Panc1 (cell line): ENCODE data around the gene SUGP1. TPM values are rescaled to one million over a fixed set of nuclear protein-coding genes. Genes with fewer than 3 reads are reported as not detected.

ENCODE experiments used
- ATAC-seq: fragments of 200-7000 bp; cut with Tn5 transposase; 2 replicates; pipeline ENCODE4 v1.9.1; 2020; ENCODE audit warnings: mild to moderate bottlenecking, moderate library complexity
- BruUV-seq: library from RNA; stranded (reverse); fragments of 400-500 nt; replicated peaks from 2 replicates; lab custom pipeline; 2021; lab: Mats Ljungman, UMichigan
- CTCF ChIA-PET: fragments of 300-600 bp; sonication (Branson Sonifier 250); formaldehyde crosslinking; loops from one replicate; lab custom pipeline; 2022; ENCODE audit warnings: antibody characterized with exemption; lab: Charles Lee
- POLR2A ChIA-PET: fragments of 300-600 bp; sonication (Branson Sonifier 250); formaldehyde crosslinking; loops from one replicate; lab custom pipeline; 2022; ENCODE audit warnings: antibody characterized with exemption; lab: Charles Lee
- DNase-seq: peaks from one replicate; pipeline ENCODE4 v3.0.0-alpha.2; 2010; ENCODE audit warnings: low read depth, low spot score
- H3K27ac ChIP-seq: 2 replicates; pipeline ENCODE4 v1.5.1; 2011; ENCODE audit warnings: mild to moderate bottlenecking, low read length, inconsistent platforms
- H3K27me3 ChIP-seq: fragments of 200-500 bp; sonication (Bioruptor generic); 2 replicates; pipeline ENCODE4 v1.6.0; 2014; ENCODE audit warnings: low read length, inconsistent platforms; ENCODE audit not compliant: control insufficient read depth, insufficient read depth
- H3K36me3 ChIP-seq: fragments of 200-500 bp; sonication (Bioruptor generic); 2 replicates; pipeline ENCODE4 v1.5.1; 2014; ENCODE audit warnings: inconsistent platforms, mild to moderate bottlenecking, low read length, moderate library complexity; ENCODE audit not compliant: control insufficient read depth, insufficient read depth
- H3K4me1 ChIP-seq: 2 replicates; pipeline ENCODE4 v1.5.1; 2011; ENCODE audit warnings: inconsistent platforms, mild to moderate bottlenecking, low read length, moderate library complexity; ENCODE audit not compliant: control insufficient read depth, insufficient read depth
- H3K4me3 ChIP-seq, 2 experiments: 2 replicates each; pipeline ENCODE4 v1.5.1; 2011 to 2012; ENCODE audit warnings: low read depth in 2 of 2, low read length in 2 of 2, mild to moderate bottlenecking in 2 of 2, inconsistent platforms in 1 of 2, moderate library complexity in 1 of 2
- H3K9me3 ChIP-seq: fragments of 200-500 bp; sonication (Bioruptor generic); 2 replicates; pipeline ENCODE4 v1.5.1; 2014; ENCODE audit warnings: low read depth, mild to moderate bottlenecking, inconsistent platforms, low read length, moderate library complexity; ENCODE audit not compliant: control insufficient read depth, insufficient read depth
- CTCF ChIP-seq: fragments of 450-650 bp; IDR thresholded peaks from 2 replicates; pipeline ENCODE4 v1.5.1; 2017; ENCODE audit warnings: mild to moderate bottlenecking
- POLR2AphosphoS5 ChIP-seq: IDR thresholded peaks from 2 replicates; pipeline ENCODE4 v1.6.1; 2012; ENCODE audit warnings: mild to moderate bottlenecking, low read depth, low read length, moderate library complexity
- REST ChIP-seq, 2 experiments: IDR thresholded peaks; 2 replicates each; pipeline ENCODE4 v1.6.1; 2011 to 2012; ENCODE audit warnings: low read depth in 2 of 2, control low read depth in 1 of 2, low read length in 1 of 2, mild to moderate bottlenecking in 1 of 2, moderate library complexity in 1 of 2; ENCODE audit not compliant: insufficient read depth in 1 of 2
- SIN3A ChIP-seq: IDR thresholded peaks from 2 replicates; pipeline ENCODE4 v1.6.1; 2012; ENCODE audit warnings: low read depth, mild to moderate bottlenecking, low read length, moderate library complexity, borderline replicate concordance; ENCODE audit not compliant: insufficient read depth
- TCF7L2 ChIP-seq: IDR thresholded peaks from 2 replicates; pipeline ENCODE4 v1.6.1; 2011; ENCODE audit warnings: mild to moderate bottlenecking, low read depth, low read length, inconsistent platforms
- in situ Hi-C: cut with HindIII; loops from 2 replicates; pipeline ENCODE4 v1.10.0; 2016; ENCODE audit warnings: low sequenced_read_pairs, low pct_unique_long_range_greater_than_20kb
- intact Hi-C: fragments of 100-400 bp; cut with micrococcal nuclease; formaldehyde crosslinking; loops from one replicate; pipeline ENCODE4 v1.10.0; 2022; ENCODE audit not compliant: unreplicated experiment
- total RNA-seq: library from RNA; stranded (reverse); gene quantifications from one replicate; pipeline ENCODE4 v1.2.1, GENCODE V29; 2021; ENCODE audit not compliant: unreplicated experiment

The SUGP1 gene
- total RNA-seq, 1 experiment from 2014 or later = 41.5 TPM

- Histone ChIP-seq H3K36me3 (no peaks in the 10 kb centered on the region), H3K4me1 (no peaks in the 10 kb centered on the region), H3K9me3 (no peaks in the 10 kb centered on the region), H3K27me3 (no peaks in the 10 kb centered on the region), H3K4me3 (no peak overlapping the region), H3K27ac (no peak overlapping the region)
- BruUV-seq = no TSS peak
- DNase-seq (no peak), ATAC-seq (no peak)
- in situ Hi-C loops = no loop called here
- TF ChIP-seq CTCF (no peak), REST (IDR thresholded peaks at IDR 0.05; ENCODE audit: insufficient read depth in 1 of 2, low read depth in 2 of 2, low read length in 1 of 2) (no peak), SIN3A (no peak), TCF7L2 (no peak), POLR2AphosphoS5 (no peak)
- POLR2A ChIA-PET = no interaction called here
- intact Hi-C loops = no loop called here
- CTCF ChIA-PET = no interaction called here
These were observed 34.6 kb downstream of the SUGP1 start for GRCh38 chr19:19285686-19286085.

DNA sequence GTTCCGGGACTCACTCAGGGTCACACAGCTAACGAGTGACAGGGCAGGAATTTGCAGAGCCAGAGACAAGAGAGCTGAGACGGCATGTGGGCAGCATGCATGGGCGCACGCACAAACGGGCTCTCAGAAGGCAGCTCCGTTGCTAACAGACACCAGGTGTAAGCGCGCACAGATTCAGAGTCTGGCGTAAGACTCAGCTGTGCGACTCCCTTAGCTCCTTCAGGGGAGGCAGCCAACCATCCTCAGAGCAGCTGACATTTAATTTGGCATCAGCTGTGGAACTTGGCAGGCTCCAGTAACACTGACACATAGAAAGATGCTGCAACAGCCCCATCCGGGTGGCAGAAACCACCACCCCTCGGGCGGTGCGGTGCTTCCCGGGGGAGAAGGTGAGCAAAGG, 39.7 kb downstream of the SUGP1 start:
- intact Hi-C loops (no loop called here), in situ Hi-C loops (no loop called here)
- Histone ChIP-seq H3K4me1 (no peaks in the 10 kb centered on the region), H3K27me3 (no peaks in the 10 kb centered on the region), H3K27ac (no peak overlapping the region), H3K36me3 (no peaks in the 10 kb centered on the region), H3K4me3 (no peak overlapping the region), H3K9me3 (no peaks in the 10 kb centered on the region)
- ChIA-PET CTCF (no interaction called here), POLR2A (no interaction called here)
- TF ChIP-seq SIN3A (no peak), POLR2AphosphoS5 (no peak), TCF7L2 (no peak), REST (IDR thresholded peaks at IDR 0.05; ENCODE audit: insufficient read depth in 1 of 2, low read depth in 2 of 2, low read length in 1 of 2) (no peak), CTCF (no peak)
- no TSS peak for BruUV-seq
- no peak for DNase-seq
- ATAC-seq = no peak
